C4-2B (cell line): ENCODE data around the gene CNPY3.

ENCODE experiments used
- ZFX ChIP-seq: fragments of 450-650 bp; IDR thresholded peaks from 2 replicates; pipeline ENCODE4 v1.6.1; 2017
- TF ChIP-seq, protein P1 (sequence below): fragments of 450-650 bp; conservative IDR thresholded peaks from 2 replicates; pipeline ENCODE4 v1.5.1; 2017; ENCODE audit warnings: mild to moderate bottlenecking

- TF ChIP-seq, protein P1, sequence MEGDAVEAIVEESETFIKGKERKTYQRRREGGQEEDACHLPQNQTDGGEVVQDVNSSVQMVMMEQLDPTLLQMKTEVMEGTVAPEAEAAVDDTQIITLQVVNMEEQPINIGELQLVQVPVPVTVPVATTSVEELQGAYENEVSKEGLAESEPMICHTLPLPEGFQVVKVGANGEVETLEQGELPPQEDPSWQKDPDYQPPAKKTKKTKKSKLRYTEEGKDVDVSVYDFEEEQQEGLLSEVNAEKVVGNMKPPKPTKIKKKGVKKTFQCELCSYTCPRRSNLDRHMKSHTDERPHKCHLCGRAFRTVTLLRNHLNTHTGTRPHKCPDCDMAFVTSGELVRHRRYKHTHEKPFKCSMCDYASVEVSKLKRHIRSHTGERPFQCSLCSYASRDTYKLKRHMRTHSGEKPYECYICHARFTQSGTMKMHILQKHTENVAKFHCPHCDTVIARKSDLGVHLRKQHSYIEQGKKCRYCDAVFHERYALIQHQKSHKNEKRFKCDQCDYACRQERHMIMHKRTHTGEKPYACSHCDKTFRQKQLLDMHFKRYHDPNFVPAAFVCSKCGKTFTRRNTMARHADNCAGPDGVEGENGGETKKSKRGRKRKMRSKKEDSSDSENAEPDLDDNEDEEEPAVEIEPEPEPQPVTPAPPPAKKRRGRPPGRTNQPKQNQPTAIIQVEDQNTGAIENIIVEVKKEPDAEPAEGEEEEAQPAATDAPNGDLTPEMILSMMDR: no peak
- TF ChIP-seq ZFX: no peak
Measured at GRCh38 chr6:42885702-42886101, 43.6 kb upstream of the CNPY3 start.
